Measurements from ENCODE around the gene IMMT.
"Not testable (repeated sequence)": the region's sequence is repeated elsewhere in the genome, so short reads cannot be mapped to it uniquely, and the experiment has no call there.

The IMMT gene

GRCh38 chr2:86225581-86225980 is 30.3 kb upstream of the IMMT start:
- no peak for DNase-seq

DNA sequence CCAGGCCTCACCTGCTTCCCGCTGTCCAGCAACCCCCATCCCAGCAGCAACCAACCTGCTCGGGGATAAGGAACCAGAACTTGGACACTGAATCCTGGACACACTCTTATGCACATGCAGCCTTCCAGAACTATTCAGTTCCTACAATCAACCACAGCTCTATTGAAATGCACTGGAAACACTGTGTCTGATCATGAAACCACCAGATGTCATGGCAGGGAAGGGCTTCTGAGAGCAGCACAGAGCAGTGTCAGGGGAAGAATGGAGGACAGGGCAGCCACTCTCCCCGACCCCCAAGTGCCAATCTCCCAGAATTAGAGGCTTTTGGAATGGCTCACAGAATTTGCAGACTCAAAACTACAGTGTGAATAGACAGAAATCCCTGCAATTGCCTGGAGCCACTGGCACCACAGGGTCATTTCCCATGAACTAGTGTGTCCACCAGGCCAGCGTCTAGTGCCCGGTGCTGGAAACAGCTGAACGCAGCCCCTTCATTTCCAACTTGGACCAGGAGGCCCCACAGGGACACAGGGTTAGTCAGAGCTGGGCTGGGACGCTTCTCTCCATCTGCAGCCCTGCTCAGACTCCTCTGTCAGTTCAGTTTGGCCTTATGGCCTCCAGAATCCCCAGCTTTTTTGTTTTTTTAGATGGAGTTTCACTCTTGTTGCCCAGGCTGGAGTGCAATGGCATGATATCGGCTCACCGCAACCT is 29.5 kb upstream of the IMMT start:
- DNase-seq: no peak

- no peak for DNase-seq
Observed at GRCh38 chr2:86223927-86224560, 28.8 kb upstream of the IMMT start.

DNA sequence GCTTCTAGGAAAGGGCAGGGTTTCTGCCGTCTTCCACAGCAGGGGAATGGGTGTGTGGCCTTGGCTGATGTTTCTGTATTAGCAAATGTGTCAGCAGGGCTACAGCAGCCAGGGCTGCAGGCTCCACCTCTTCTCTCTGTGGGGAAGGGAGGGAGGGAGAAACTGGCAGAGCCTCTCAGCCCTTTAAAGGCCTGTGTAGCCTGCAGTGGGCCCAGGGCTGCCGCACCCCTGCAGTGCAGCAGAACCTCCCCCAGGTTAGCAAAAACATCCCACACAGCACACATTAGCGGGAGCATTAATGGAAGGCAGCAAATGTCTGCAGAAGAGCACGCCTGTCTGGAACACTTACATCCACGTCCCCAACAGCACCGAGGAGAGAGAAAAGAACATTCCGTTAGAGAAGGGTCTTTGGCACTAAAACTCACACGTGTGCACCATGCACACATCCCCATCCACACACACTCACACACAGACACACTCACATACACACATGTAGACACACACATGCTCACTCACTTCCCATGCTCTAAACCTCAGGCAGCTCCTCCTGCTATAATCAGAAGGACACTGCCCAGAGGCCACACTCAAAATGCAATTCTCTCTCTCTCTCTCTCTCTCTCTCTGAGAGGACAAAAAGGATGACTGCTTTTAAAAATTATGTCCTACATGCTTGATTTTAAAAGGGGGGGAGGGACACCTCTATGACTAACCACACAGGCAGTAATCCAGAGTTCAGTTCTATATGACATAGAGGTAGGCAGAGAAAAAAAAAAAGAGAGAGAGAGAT is 28.1 kb upstream of the IMMT start:
- DNase-seq: no peak

GRCh38 chr2:86221066-86221684 is 25.9 kb upstream of the IMMT start:
- DNase-seq: no peak

- DNase-seq: no peak
Observed at GRCh38 chr2:86219896-86220295, 24.6 kb upstream of the IMMT start.

DNA sequence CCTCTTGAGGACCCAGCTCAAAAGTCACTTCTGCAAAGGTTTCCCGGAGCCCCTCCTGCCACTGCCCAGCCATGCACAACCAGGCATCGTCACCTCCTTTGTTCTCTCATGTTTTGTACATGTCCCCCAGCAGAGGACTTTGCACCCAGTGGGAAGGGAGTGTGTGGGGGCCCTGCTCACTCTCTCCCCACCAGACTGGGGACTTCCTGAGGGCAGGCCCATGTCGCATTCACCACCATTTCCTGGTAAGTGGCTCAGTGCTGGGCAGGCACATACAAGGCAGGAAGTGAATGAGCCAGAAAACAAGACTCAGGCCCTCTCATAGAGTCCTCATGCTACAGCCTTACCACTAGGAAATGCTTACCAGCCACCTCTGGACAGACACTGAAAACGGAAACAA is 22.9 kb upstream of the IMMT start:
- DNase-seq: no peak

- no peak for DNase-seq
Observed at GRCh38 chr2:86216575-86217555, 21.6 kb upstream of the IMMT start.

DNA sequence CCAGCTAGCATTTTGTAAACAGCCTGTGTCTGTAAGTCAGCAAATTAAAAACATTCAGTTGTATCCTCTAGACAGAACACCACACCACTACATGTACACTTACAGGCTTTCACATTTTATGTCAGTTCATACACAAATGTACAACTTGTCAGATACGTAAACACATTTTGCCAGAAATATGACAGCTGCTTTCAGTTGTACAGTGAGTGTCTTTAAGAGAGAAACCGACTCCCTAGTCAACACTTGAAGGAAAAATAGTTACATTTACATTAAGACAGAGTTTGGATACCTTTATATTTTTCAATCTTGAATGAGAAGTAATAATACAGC is 19.2 kb upstream of the IMMT start:
- DNase-seq: no peak

DNA sequence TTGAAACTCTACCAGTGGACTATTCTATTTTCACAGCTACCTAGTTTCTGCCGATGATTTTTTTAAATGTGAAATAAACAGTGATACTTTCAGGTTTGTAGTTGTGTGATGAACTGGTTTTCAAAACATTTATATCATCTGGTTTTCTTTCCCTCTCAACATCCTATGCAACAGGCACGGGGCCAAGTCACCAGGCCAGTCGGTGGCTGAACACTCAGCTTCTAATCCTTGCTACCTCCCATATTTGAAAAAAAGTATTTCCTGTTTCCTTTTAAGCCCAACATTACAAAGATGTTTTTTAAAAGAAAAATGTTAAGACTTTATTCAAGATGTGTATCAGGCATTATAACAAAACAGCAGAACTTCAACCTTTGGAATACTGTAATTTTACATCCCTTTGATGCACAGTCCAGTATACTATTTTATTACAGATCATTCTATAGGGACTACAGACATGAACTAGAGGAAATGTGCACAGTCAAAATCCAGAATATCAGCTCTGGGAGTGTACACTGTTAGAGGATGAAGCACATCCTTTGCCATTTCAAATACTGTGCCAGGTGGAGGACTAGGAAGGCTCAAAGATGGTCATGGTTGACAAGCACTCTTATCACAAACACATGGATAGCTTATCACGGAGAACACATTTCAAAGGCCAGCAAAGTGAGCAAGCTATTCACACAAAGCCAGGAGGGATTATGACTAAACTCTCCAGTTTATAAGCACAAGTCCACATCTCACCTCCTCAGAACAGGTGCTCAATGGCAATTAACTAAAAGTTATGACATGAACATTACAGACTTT is 18.6 kb upstream of the IMMT start:
- no peak for DNase-seq

DNA sequence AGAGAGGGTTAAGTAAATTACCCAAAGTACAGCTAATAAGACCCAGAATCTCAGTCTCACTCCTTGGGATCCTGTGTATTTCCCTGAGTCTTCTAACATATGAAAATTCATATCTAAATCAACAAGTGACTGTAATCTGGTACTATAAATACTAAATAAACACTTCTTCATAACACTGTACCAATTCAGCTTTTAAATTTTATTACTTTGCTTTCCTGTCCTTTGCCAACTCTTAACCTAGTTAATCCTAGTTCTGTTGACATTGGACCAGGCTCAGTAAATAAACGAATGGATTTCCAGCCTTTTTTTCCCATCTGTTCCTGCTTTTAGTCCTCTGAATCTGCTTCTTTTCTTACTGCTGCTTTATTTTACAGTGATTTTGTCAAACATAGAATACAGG is 17.8 kb upstream of the IMMT start:
- DNase-seq: peak; percentile 44

- no peak for DNase-seq
Observed at GRCh38 chr2:86211796-86212188, 16.5 kb upstream of the IMMT start.

DNA sequence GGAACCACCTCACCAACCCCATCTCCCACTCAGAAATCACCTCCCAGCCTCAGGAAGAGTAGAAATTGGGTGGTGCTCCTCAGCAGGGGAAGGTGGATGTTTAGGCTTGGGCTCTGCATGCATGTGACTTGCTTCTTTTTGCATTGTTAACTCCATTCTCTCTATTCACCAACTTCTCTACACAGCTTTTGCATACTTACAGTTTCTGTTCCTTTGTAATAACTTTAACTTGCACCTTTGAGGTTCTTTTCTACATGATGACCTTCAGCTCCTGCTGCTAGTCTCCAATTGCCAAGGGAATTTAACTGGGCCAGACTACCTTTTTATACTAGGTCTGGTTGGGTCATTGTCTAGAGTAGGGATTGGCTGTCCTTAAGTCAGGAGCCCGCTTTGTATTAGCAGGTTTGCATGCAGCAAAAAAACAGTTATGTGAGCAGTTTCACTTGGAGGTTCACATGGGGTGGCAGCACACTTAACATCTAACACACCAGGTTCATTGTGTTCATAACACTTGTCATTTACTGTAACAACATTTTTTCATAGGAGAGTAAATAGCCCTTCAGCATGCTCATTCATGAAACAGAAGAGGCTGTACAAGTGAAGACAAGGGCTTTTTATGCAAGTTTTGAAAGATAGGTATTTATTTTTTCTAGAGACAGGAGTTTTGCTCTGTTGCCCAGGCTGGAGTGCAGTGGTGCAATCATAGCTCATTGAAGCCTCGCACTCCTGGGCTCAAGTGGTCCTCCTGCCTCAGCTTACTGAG is 16.0 kb upstream of the IMMT start:
- no peak for DNase-seq

DNA sequence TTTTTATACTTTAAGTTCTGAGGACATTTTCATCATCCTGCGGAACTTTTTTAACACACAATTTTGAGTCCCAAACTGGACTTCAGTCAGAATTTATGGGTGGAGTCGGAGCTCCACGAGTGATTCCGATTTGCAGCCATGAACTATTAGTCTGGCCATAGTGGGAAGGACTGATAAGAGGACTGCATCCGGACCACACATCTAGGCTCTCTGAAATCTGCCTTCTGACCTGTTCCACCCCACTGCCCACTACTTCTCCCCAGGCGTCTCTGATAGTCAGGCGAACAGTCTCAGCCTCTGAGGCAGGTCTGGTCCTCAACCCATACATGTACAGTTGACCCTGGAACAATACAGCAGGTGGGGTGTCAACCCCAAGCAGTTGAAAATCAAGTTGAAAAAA is 9.2 kb upstream of the IMMT start:
- DNase-seq: no peak

DNA sequence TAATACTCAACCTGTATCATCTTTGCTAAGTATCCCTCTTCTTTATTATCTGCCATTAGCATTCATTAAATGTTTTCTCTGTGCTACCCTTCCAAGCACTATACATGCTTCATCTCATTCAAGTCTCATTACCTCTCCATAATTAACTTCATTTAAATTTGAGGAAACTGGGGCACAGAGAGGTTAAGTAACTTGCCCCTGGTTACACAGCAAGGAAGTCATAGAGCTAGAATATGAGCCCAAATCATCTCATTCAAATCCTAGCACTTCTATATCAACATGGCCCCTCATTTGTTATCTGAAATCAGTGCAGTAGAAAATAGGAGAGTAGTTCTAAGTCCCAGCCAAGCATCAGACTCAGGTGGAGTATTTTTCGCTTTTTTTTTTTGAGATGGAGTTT is 8.4 kb upstream of the IMMT start:
- DNase-seq: no peak

DNA sequence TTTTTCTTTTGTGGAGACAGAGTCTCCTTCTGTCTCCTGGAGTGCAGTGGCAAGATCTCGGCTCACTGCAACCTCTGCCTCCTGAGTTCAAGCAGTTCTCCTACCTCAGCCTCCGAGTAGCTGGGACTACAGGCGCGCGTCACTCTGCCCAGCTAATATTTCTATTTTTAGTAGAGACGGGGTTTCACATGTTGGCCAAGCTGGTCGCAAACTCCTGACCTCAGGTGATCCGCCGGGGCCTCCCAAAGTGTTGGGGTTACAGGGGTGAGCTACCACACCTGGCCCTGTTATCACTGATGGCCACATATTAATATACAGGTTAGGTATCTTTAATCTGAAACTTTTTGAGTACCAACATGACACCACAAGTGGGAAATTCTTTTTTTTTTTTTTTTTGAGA is 7.4 kb upstream of the IMMT start:
- DNase-seq: no peak

- no peak for DNase-seq
Observed at GRCh38 chr2:86202336-86202692, 7.1 kb upstream of the IMMT start.

- no peak for DNase-seq
Observed at GRCh38 chr2:86201671-86202335, 6.5 kb upstream of the IMMT start.

GRCh38 chr2:86200564-86200963 is 5.3 kb upstream of the IMMT start:
- not testable (repeated sequence) for DNase-seq

DNA sequence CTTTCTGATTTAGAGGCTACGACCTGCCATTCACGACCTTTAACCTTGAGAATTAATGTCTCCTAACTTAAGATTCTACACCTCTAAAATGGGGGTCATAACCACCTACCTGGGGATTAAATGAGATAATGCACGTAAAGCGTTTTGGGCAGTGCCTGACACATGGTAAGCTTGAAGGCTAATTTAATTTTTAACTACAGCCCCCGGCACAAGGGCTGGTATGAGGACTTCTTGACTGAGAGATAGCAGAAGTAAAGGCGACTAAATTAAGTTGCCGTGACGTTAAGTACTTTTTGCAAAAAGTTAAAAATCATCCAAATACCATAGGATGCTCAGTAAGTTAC is 4.5 kb upstream of the IMMT start:
- no peak for DNase-seq

Data from NCI-H2081 treated with DMSO at 0.1 percent for 48 hours (cell line).